Neural cell (in vitro differentiated cells): ENCODE results near the gene UCK2.

Experiments used
- CTCF ChIP-seq: fragments of 450-650 bp; IDR thresholded peaks from 2 replicates; pipeline ENCODE4 v1.5.1; 2014; ENCODE audit warnings: antibody characterized with exemption, mild to moderate bottlenecking, moderate library complexity; ENCODE audit not compliant: poor library complexity, severe bottlenecking
- EP300 ChIP-seq: fragments of 450-650 bp; conservative IDR thresholded peaks from 2 replicates; pipeline ENCODE4 v1.6.1; 2014; ENCODE audit warnings: antibody characterized with exemption, mild to moderate bottlenecking, moderate library complexity; ENCODE audit not compliant: poor library complexity, severe bottlenecking
- EZH2 ChIP-seq: fragments of 200-600, 300-800 bp; shearing (Covaris generic), sonication (generic); IDR thresholded peaks from 2 replicates; pipeline ENCODE4 v1.6.1; 2014; ENCODE audit warnings: antibody characterized with exemption, low read length, borderline replicate concordance, mild to moderate bottlenecking; ENCODE audit not compliant: insufficient read depth, poor library complexity, severe bottlenecking
- POLR2AphosphoS5 ChIP-seq: IDR thresholded peaks from 2 replicates; pipeline ENCODE4 v1.6.1; 2012
- TAF1 ChIP-seq: IDR thresholded peaks from 2 replicates; pipeline ENCODE4 v1.6.1; 2012; ENCODE audit warnings: low read depth

- TF ChIP-seq TAF1 (no peak), POLR2AphosphoS5 (no peak), CTCF (no peak), EZH2 (no peak), EP300 (no peak)
These were observed 99.8 kb downstream of the UCK2 start for GRCh38 chr1:165927169-165927568.
